Dermis blood vessel endothelial cell (primary cell): ENCODE measurements around the gene CFAP61. TPM values are rescaled to one million over a fixed set of nuclear protein-coding genes. Genes with fewer than 3 reads are reported as not detected.
"Not testable (repeated sequence)": the region's sequence is repeated elsewhere in the genome, so short reads cannot be mapped to it uniquely, and the experiment has no call there.

ENCODE experiments used
- DNase-seq: peaks from one replicate; pipeline ENCODE4 v3.0.0; 2010
- total RNA-seq: library from RNA; depleted of rRNA; stranded (reverse); fragments of >200 nt; gene quantifications from 2 replicates; pipeline ENCODE4 v1.2.3, GENCODE V29; 2014

Gene CFAP61
- total RNA-seq, 1 donor from 2014 or later, result not detected

DNA sequence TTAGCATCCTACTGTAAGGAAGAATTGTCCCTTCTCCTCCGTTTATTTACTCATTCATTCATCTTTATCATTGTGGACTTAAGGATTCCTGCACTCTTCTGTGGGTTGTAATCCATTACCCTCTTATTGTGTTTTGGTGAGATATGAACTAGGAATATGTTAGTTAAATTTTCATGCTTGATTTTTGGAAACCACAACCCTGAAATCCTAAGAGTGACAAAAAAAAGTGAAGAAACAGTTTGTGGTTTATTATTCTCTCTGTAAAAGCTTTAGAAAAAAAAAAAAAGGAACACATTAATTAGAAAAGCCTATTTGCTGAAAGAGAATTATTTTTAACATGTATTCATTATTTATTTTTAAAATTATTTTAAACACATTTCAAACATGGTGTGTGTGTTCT lies 278.8 kb downstream of the CFAP61 start:
- DNase-seq, result no peak

DNA sequence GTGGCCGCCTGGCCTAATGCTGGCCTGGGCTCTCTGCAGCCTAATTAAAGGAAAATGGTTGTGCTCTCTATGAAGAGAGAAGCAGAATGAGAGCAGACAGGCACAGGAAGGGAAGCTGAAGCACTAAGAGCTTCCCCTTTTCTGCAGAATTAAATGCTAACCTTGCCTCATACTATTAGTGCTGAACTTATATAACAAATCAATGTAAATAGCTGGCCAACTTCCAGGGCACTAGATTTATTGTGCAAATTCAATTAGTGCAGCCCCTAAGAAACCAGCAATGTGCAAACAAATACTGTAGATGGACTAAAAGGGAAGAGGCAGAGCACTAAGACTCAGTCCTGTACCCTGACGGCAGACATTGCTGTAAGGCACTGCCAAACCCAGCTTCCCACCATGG lies 279.5 kb downstream of the CFAP61 start:
- no peak for DNase-seq

DNA sequence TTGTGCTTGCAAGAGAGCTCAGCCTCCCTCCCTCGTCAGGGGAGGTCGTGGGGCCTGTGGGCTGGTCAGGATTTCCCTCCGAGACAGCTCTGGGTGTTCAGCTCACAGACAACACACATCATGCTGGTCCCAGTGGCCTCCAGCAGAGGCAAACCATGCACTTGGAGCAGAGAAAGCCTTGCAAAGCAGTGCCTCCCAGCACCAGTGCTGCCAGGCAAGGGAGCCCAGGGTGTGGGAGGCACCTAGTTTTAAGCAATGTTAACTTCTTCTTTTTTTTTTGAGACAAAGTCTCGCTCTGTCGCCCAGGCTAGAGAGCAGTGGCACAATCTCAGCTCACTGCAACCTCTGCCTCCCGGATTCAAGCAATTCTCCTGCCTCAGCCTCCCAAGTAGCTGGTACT lies 281.5 kb downstream of the CFAP61 start:
- no peak for DNase-seq

DNA sequence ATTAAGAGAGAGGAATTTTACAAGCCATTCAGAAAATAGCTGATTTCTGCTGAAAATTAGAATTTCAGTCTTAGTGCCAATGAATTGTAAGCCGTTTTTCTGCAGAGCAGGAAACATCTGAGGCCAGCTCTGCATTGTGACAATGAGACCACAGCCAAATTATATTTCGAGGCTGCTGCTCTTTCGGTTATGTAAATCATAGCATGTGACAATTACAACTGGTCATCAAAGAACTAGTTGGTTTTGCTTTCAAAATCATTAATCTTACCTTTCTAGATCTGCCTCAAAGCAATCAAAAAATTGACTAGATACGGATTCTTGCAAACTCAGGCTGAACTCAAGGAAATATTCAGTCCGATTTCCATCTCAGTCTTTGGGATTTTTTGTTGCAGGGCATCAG lies 282.2 kb downstream of the CFAP61 start:
- no peak for DNase-seq

DNA sequence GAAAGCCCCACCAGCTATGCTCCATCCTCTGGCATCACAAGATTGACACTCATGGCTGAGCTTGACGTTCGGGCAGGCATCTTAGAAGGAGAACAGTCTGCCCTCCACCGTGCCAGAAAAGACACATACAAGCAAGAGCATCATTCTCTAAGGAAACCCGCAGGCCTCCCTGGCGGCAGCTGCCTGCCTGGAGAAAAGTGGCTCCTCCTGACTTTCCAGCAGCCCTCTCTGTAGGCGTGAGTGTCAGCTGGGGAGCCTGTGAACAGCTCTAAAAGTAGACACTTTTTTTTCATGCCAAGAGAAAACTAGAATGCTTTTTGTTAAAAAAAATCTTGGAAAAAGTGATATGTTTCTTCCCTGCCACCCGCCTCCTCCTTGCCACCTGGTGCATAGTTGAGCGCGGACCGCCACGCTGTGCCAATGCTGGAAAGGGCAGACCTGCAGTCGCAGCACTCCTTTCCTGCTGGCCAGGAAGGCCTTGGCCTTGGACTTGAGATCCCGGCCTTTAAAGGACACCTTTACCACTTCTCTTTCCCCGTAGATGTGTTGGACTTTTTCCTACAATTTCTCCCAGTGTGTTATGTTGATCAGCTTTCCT lies 285.9 kb downstream of the CFAP61 start:
- DNase-seq, result no peak

DNA sequence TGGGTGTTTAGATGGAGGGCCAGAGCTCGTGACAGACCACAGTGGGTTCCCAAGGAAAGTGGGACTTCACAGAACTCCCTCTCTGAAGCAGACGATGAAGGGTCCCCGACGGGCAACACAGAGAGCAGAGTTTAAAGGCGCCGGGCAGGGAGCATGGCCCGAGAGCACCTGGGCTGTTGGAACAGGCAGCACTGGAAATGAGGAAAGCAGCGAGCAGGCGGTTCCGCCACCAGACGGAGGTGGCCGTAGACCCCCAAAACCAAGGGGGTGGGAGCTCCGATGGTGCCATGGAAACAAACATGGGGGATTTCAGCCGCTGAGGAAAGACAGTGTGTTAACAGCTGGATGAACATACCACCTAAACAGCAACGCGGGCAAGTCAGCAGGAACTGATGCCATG lies 288.1 kb downstream of the CFAP61 start:
- DNase-seq, result no peak

DNA sequence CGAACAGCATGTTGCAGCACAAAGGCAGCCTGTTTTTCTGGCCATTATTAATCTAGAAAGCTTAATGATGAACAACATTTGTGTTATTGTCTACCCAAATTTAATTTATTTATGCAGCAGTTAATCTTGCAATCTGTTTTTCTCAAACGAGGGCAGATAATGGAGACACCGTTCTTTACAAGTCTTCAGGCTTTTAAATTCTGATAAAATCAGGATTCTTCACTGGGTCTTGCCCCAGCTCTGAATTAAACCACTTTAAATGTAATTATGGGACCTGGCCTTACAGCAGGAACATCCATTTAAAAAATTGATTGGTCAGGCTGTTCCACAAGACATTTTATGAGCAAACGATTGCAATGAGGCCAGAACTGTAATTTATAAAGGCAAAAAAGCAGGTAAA lies 289.0 kb downstream of the CFAP61 start:
- DNase-seq, result no peak

DNA sequence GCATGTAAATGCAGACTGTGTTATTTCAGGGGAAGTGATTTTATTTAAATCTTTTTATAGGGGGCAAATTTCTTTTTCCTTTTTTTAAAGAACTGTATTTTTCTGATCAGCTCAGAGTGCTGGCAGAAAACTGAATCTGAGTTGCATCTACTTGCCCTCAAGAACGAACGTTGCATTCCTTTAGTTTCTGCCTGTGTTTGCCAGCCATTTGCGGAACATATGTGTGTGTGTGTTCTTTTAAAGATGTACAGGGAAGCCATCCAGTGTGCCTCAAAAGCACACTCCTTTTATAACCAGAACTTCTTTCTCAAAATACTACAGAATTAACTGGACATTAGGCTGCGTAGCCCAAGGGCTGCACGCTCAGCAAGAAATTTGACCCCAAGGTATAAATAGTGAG lies 289.7 kb downstream of the CFAP61 start:
- DNase-seq, result no peak

DNA sequence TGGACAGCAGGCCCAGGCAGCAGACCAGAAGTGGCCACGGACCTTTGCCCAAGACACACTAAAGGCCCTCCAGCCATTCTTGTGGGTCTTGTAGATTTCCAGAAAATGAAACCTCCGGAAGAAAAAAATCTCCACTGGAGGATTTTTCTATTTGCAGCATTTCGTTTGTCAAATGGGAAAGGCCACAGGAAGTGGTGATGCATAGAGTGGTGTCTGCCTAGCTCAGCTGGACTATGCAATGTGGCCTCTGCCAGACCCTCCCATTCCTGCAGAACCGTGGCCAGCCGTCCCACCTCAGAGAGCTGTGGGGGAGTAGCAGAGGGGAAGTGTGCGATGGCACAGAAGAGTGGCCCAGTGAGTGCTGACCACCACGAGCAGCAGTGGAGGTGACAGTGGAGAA lies 291.6 kb downstream of the CFAP61 start:
- DNase-seq, result no peak

DNA sequence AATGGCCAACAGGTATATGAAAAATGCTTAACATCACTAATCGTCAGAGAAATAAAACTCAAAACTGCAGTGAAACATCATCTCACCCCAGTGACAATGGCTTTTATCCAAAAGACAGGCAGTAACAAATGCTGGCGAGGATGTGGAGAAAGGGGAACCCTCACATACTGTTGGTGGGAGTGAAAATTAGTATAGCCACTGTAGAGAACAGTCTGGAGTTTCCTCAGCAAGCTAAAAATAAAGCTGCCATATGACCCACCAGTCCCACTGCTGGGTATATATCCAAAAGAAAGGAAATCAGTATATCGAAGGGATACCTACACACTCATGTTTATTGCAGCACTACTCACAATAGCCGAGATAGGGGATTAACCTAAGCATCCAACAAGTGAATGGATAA lies 292.1 kb downstream of the CFAP61 start:
- DNase-seq, result no peak

DNA sequence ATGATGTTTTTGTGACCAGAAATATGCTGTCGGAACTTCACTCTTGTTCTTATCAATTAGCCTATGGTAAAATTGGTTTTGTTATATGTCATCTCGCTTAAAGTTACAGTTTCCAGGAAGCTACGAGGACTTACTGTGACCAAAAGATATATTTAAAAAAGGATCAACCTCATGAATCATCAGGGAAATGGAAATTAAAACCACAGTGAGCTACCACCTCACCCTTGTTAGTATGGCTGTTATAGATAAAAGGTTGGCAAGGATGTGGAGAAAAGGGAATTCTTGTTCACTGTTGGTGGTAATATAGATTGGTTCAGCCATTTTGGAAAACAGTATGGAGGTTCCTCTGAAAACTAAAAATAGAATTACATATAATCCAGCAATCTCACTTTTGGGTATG lies 301.2 kb downstream of the CFAP61 start:
- DNase-seq, result no peak

DNA sequence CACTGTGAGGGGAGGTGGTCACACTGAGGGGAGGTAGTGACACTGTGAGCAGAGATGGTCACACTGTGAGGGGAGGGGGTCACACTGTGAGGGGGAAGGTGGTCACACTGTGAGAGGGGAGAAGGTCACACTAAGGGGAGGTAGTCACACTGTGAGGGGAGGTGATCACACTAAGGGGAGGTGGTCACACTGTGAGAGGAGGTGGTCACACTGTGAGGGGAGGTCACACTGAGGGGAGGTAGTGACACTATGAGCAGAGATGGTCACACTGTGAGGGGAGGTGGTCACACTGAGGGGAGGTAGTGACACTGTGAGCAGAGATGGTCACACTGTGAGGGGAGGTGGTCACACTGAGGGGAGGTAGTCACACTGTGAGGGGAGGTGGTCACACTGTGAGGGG lies 303.2 kb downstream of the CFAP61 start:
- not testable (repeated sequence) for DNase-seq

DNA sequence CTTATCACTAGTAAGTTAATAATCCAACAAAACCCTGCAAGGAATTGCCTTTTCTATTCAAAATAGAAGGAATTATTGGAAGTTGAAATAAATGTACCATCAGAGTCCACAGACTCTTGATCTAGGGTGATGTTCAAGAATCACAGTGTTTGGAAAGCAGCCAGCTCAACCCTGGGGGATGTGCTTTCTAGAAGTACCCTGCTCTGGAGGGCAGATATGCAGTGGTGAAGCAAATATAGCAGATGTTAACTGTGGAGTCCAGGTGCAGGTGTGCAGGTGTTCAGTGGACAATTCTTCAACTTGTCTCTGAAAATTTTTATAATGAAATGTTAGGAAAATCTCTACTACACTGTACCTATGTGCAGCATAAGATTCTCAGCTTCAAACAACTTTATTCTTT lies 306.5 kb downstream of the CFAP61 start:
- DNase-seq, result no peak

DNA sequence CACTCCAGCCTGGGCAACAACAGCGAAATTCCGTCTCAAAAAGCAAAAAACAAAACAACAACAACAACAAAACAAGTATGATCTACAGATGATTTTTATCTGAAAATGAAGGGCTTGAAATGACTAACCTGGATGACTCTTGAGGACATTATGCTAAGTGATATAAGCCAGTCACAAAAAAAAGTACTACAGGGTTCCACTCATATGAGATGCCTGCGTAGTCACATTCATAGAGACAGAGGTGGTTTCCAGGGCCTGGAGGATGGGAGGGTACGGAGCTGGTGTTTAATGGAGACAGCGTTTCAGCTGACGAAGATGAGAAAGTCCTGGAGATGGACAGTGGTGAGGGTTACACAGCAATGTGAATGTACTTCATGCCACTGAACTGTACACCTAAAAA lies 307.3 kb downstream of the CFAP61 start:
- no peak for DNase-seq

DNA sequence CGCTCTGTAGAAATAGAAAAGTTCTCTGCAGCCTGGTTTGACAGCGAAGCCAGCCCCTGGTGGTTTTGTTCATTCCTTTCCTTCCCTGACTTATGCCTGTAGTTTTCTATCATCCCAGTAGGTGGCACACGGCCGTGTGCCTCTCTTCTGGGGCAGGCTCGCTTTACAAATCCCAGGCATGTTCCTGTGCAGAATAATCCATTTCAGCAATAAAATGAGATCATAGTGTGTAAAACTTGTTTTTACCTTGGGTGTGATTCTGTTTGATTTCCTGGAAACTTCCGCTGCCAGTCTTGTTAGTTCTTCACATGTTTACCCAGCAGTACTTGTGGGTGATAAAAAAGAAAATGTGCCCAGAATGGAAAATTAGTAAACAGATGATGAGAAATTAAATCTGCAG lies 308.1 kb downstream of the CFAP61 start:
- peak; percentile 73 for DNase-seq

DNA sequence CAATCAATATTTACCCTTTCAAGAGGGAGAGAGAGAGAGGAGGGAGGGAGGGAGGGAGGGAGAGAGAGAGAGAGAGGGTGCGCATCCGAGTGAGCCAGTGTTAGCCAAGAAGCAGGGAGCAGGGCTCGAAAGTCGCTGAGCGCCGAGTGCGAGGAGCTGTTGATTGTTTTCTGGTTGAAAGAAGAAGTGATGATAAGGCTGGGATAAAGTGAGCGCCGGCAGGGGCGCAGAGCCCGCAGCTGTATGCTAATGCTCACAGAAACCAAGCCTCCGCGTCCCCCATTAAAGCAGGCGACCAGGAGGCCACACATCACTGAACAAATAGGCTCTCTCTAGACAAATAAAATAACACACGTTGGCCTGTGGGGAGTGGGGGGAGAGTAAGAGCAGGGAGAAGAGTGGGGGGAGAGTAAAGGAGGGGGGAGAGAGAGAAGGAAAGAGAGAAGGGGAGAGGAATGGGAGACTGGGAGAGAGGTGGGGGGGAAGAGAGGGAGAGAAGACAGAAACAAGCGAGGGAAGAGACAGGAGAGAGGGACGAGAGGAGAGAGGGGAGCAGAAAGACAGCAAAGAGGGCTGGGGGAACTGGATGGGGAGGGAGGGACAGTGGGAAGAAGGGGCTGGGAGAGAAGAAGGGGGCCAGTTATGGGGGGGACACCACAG lies 310.6 kb downstream of the CFAP61 start:
- DNase-seq, result no peak

DNA sequence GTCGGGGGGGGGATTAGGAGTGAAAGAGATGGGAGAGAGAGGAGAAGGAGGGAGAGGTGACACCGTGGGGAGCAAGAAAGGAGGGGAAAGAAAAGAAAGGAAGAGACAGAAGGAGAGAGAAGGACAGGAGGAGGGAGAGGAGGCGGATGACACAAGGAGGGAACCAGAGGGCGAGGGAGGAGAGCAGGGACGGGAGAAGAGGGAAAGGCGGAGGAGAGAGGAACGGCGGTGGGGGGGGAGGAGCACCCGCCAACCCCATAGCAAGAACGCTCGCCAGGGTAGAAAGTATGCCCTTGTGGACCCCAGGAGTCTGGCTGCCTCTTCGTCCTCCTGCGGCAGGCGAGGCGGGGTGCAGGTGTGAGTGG lies 311.1 kb downstream of the CFAP61 start:
- DNase-seq, result no peak

DNA sequence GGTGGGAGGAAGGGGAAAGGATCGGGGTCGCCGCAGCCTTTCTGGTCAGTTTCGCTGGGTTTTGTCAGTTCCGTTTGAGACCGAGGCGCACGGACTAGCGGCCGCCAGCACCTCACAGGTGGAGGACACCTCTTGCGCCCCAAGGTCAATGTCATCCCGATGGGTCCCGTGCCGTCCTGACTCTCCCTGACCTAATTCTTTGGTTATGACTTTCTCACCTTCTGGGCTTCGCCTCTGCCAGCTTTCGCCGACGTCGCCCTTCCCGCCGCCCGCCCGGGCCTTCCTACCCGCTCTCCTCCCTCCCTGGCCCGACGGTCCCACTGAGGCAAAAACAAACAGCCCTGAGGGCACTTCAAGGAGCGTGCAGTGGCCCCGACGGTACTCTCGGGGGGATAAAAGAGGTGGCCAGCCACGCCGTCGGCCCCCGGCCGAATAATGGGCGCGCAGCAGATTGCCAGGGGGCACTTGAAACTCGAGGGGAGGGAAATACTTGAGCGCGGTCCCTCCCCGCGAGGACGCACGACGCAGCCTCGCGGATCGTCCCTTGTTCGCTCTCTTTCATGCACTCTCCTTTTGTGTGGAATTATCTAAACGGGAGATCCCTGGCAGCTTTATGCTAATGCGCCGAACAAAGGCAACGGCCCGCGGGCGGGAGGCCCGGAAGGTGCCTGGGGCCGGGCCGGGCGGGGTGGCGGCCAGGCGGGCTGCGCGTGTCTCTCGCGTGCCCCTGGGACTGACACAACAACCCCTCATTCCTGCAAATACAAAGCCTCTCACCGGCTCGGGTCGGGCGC lies 311.7 kb downstream of the CFAP61 start:
- DNase-seq, result no peak

DNA sequence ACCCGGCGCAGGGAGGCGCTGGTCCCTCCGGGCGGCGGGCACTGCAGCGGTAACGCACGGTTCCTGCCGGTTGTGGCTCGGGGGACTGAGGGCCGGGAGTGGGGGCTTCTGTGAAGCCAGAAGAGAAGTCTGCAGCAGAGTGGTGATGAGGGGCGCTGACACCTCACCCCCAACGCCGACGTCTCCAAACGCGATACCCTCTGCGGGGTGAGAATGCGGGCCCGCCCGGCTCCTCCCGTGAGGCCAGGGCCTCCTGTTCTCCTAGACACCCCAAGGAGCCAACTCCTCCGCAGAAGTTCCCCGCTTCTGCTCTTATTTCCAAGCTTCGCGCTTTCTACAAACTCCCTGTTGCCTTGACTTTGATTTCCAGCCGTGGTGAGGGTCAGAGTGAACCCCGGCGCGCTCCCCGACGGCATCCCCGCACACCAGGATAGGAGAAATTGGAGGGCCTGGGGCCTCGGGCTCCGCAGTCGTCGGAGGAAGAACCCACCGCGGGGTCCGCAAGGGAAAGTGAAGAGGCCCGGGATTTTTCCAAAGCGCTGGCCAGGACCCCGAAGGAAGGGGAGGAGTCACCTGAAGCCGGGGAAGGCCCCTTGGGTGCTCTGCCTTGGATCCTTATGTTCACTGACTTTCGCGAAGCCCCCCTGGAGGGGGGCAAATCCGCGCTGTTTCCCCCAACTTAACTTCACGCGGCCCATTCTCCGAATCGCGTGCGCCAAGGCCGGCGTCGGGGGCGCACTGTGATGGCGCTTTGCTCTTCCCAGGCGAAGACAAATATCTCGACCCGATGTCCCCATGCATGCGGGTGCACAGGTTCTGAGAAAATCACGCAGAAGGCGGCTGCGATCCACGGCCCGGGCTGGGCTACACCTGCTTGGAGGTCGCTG lies 312.5 kb downstream of the CFAP61 start:
- no peak for DNase-seq

DNA sequence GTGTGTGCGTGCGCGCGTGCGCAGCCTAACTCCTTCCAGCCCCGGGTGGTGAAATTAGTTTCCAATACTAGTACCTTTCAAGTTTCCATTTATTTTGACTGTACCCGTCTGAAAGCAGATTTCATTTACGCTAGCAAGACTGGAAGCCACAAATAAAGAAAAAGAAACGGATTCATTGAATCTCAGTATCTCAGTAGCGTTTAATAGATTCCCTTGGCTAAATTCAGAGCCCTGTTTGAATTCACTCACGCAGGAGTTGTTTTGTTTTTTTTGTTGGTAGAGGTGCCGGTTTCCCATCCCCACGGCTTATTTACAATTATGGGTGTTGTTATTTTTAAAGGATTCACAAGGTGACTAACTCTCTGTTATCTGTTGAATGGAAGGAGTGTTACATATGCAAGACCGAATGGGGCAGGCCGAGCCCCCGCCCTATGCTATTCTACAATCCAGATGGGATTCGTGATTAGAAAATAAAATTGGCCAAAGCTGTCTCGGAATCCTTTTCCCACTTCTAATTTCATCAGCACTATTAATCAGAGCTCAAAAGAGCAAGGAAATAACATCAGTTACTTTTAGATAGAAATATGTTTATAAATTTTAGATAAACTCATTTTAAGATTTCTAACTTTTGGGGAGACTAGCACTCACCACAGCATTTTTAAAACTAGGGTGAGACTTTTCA lies 313.3 kb downstream of the CFAP61 start:
- DNase-seq, result no peak

DNA sequence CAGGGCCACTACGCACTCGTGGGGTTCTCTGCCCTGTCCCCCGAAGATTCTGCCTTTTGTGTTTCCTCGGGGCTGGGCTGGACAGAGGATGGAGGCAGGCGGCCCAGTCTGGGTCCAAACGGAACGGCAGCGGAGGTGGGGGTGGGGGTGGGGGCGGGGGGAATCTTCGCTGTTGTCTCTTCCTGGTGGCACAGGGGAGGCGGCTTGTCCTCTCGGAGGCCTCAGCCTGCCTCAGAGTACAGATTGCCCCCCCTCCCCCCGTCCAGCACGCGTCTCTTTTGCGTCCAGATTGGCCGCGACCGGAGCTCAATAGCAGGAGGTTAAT lies 314.2 kb downstream of the CFAP61 start:
- no peak for DNase-seq

DNA sequence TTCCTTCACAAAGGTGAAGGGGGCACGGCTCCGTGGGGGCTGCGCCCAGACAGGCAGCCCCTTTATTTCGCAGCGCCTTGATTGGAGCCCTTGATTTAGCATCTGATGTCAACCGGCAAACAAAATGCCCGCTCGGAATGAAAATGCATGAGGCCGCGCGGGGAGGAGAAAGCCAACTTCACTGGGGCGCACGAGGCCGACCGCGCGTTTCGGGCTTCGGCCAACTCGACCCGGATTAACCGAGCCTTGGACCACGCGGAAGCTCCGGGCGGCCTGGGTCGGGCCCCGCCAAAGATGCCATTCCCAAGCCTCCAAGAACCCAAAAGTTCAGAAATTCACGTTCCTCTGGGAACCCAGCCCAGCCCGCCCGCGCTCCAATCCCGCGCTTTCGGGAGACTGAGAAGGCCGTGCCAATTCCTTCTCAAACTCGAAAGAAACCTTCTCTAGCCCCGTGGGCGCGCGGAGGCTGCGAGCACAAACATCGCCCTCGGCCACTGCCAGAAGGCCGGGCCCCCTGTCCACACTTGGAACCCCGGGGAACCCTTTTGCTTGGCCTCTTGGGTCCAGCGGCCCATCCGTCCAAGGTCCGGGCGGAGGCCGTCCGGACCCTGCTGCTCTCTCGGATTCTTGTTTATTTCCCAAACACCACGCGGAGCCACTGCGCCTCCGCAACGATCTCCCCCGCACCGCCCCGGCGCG lies 314.7 kb downstream of the CFAP61 start:
- DNase-seq, result no peak
